HepG2 (cell line): ENCODE data around the gene ZMYND8. TPM values are rescaled to one million over a fixed set of nuclear protein-coding genes. Genes with fewer than 3 reads are reported as not detected.

ENCODE experiments used
- ARID2 ChIP-seq: sonication (generic); formaldehyde crosslinking; IDR thresholded peaks from 2 replicates; pipeline ENCODE4 v1.8.1; 2022; ENCODE audit warnings: mild to moderate bottlenecking, missing genetic modification reagents, borderline replicate concordance
- HDAC6 ChIP-seq: fragments of 200-600 bp; sonication (generic); IDR thresholded peaks from 2 replicates; pipeline ENCODE4 v1.7.0; 2017; ENCODE audit warnings: mild to moderate bottlenecking, antibody characterized with exemption, low read length, low read depth
- HNF1A ChIP-seq, 2 experiments: sonication (generic) in 1 of 2; formaldehyde crosslinking in 1 of 2; IDR thresholded peaks; 2 replicates each; pipeline versions ENCODE4 v1.4.0 to v1.6.1; 2016 to 2020; ENCODE audit warnings: borderline replicate concordance in 1 of 2, low read depth in 1 of 2, mild to moderate bottlenecking in 1 of 2, missing genetic modification reagents in 1 of 2
- MEIS1 ChIP-seq: sonication (generic); formaldehyde crosslinking; IDR thresholded peaks from 2 replicates; pipeline ENCODE4 v1.9.0; 2021; ENCODE audit warnings: mild to moderate bottlenecking, missing genetic modification reagents, moderate library complexity, borderline replicate concordance
- SALL2 ChIP-seq: sonication (generic); formaldehyde crosslinking; IDR thresholded peaks from 2 replicates; pipeline ENCODE4 v1.8.1; 2023; ENCODE audit warnings: mild to moderate bottlenecking, missing genetic modification reagents, inconsistent platforms
- SP5 ChIP-seq: IDR thresholded peaks from 2 replicates; pipeline ENCODE4 v1.6.1; 2016; ENCODE audit warnings: low read depth, borderline replicate concordance
- TRIM24 ChIP-seq: sonication (generic); formaldehyde crosslinking; IDR thresholded peaks from 2 replicates; pipeline ENCODE4 v1.8.0; 2022; ENCODE audit warnings: mild to moderate bottlenecking, missing genetic modification reagents
- polyA plus RNA-seq, 8 experiments: library from polyadenylated mRNA; depleted of rRNA in 3 of 8; stranded (reverse) in 7 of 8; unstranded in 1 of 8; fragments of >200 nt; fragmentation: Illumina TruSeq in 4 of 8; extraction: Trizol in 4 of 8; gene quantifications; 2 replicates each; pipeline versions ENCODE4 v1.2.1 to v1.2.3, GENCODE V29; 2011 to 2016; ENCODE audit warnings: low read depth in 4 of 8, missing spikeins in 1 of 8, mixed read lengths in 1 of 8; ENCODE audit not compliant: insufficient read depth in 1 of 8
- total RNA-seq, 5 experiments: library from RNA; depleted of rRNA; stranded (reverse); fragments of >200 nt; fragmentation: Illumina TruSeq; extraction: Trizol; gene quantifications; 2 replicates each; pipeline ENCODE4 v1.2.3, GENCODE V29; 2016; ENCODE audit warnings: low read depth in 1 of 5

Gene ZMYND8
- total and polyA plus RNA-seq, 2 of the 13 experiments (the other 11 are each of a cell fraction or from before 2014, with no cell fraction given), result 53.9 to 84.7 TPM

GRCh38 chr20:47238780-47239718 is 117.5 kb downstream of the ZMYND8 start (continued):
- TF ChIP-seq MEIS1 (CRISPR knock-in tag), result peak; percentile 40; the same call in 1 of the 2 replicates
- TF ChIP-seq HNF1A (IDR thresholded peaks at IDR 0.05; ENCODE audit: low read depth), result no peak
- TF ChIP-seq HNF1A (CRISPR knock-in tag; IDR thresholded peaks at IDR 0.05; ENCODE audit: borderline replicate concordance), result 0 out of 2 replicates have a peak, but pooled peaks have one; percentile 29
- no peak for TF ChIP-seq TRIM24 (CRISPR knock-in tag)
- no peak for TF ChIP-seq HDAC6
- TF ChIP-seq ARID2 (CRISPR knock-in tag), result no peak
- TF ChIP-seq SALL2, result no peak
- no peak for TF ChIP-seq SP5 (CRISPR knock-in tag)
